ENCODE data around the gene CCDC159. TPM values are rescaled to one million over a fixed set of nuclear protein-coding genes. Genes with fewer than 3 reads are reported as not detected.
A peak's percentile ranks its signal among the peaks of the same experiment; 100 is the strongest.

The CCDC159 gene
- total RNA-seq, 2 experiments from 2014 or later = 35.5 to 42.4 TPM

- Mint-ChIP-seq H3K4me3 (peak overlapping the region; percentile 93), H3K4me1 (ENCODE audit: low read depth) (peaks cover 41% of the 10 kb centered on the region), H3K27ac (peak overlapping the region; percentile 92), H3K36me3 (ENCODE audit: low read depth) (peaks cover 9% of the 10 kb centered on the region), H3K27me3 (peaks cover 25% of the 10 kb centered on the region), H3K9me3 (no peaks in the 10 kb centered on the region)
- Histone ChIP-seq H3K36me3 (ENCODE audit: insufficient read depth, low read length) (peaks cover 14% of the 10 kb centered on the region), H3K4me1 (ENCODE audit: insufficient read depth, low read length) (peaks cover 70% of the 10 kb centered on the region), H3K27me3 (ENCODE audit: control insufficient read depth in 1 of 2, insufficient read depth in 2 of 2, low read length in 2 of 2) (peaks cover 21% of the 10 kb centered on the region in 2 experiments), H3K4me3 (ENCODE audit: low read length) (peak overlapping the region; percentile 69), H3K27ac (ENCODE audit: low read depth in 1 of 2, low read length in 2 of 2) (peak overlapping the region; percentile 88 to 92), H3K9me3 (ENCODE audit: control insufficient read depth in 1 of 2, insufficient read depth in 1 of 2, low read length in 2 of 2) (peaks cover 0 to 8% of the 10 kb centered on the region in 2 experiments)
- peak; percentile 78 for TF ChIP-seq CTCF (IDR thresholded peaks at IDR 0.05)
- peak; percentile 95 to 99 (median 97) for DNase-seq
- POLR2A ChIA-PET = interaction anchor here (0.6 to 2.1 kb wide), 17 partner anchors 10 to 1411 kb away, joined by 3 to 29 read pairs (median 4); partner anchors contain the start of genes CCDC159, DHPS, ECSIT and ELOF1
- peak; percentile 86 for ATAC-seq (ENCODE audit: poor library complexity)
- intact Hi-C loops (cut with DNase I, micrococcal nuclease) = loop anchor here (1.0 to 5.0 kb wide), 8 partner anchors 34 to 206 kb away; partner anchors contain the start of genes ODAD3 (in 2 of the 2), PRKCSH (in 2 of the 2), CCDC159 (in 1 of the 2) and TMEM205 (in 1 of the 2)
- CTCF ChIA-PET = interaction anchor here (0.6 to 4.7 kb wide), 27 partner anchors 10 to 178 kb away, joined by 3 to 38 read pairs (median 5); partner anchors contain the start of genes CCDC159, ECSIT, ELAVL3 and ELOF1
Observed at GRCh38 chr19:11380653-11381537, 34.6 kb downstream of the CCDC159 start.

GRCh38 chr19:11382898-11383705 lies 36.8 kb downstream of the CCDC159 start:
- H3K4me3 ChIP-seq (ENCODE audit: low read length) = peak overlapping the region; percentile 40
- peak overlapping the region; percentile 33 for H3K27ac Mint-ChIP-seq
- TF ChIP-seq CTCF (IDR thresholded peaks at IDR 0.05) = no peak
- intact Hi-C loops (cut with DNase I, micrococcal nuclease) = loop anchor here in 1 of 2 experiments (2.0 to 5.0 kb wide), 3 partner anchors 24 to 204 kb away; partner anchors contain the start of gene ZNF653
- peaks cover 4% of the 10 kb centered on the region for H3K36me3 Mint-ChIP-seq (ENCODE audit: low read depth)
- ATAC-seq (ENCODE audit: poor library complexity) (no peak), DNase-seq (peak in 11 of 14 experiments; percentile 6 to 66 (median 30))
- POLR2A ChIA-PET = interaction anchor here (1.4 to 1.8 kb wide), 3 partner anchors 8 to 52 kb away, joined by 3 to 25 read pairs (median 9); partner anchors contain the start of genes ODAD3, PRKCSH and SWSAP1
- CTCF ChIA-PET = interaction anchor here (1.1 to 4.7 kb wide), 6 partner anchors 37 to 100 kb away, joined by 3 to 28 read pairs (median 5); partner anchors contain the start of genes CCDC159, ODAD3, PRKCSH and TMEM205
- peaks cover 6% of the 10 kb centered on the region for H3K36me3 ChIP-seq (ENCODE audit: insufficient read depth, low read length)
- H3K9me3 Mint-ChIP-seq = no peaks in the 10 kb centered on the region
- H3K4me1 Mint-ChIP-seq (ENCODE audit: low read depth) = peaks cover 37% of the 10 kb centered on the region
- no peak overlapping the region for H3K27ac ChIP-seq (ENCODE audit: low read depth in 1 of 2, low read length in 2 of 2)
- peaks cover 25% of the 10 kb centered on the region for H3K27me3 Mint-ChIP-seq
- H3K4me3 Mint-ChIP-seq = peak overlapping the region; percentile 56
- H3K4me1 ChIP-seq (ENCODE audit: insufficient read depth, low read length) = peaks cover 53% of the 10 kb centered on the region
- H3K9me3 ChIP-seq (ENCODE audit: control insufficient read depth in 1 of 2, insufficient read depth in 1 of 2, low read length in 2 of 2) = peaks cover 0 to 8% of the 10 kb centered on the region in 2 experiments
- H3K27me3 ChIP-seq (ENCODE audit: control insufficient read depth in 1 of 2, insufficient read depth in 2 of 2, low read length in 2 of 2) = peaks cover 21% of the 10 kb centered on the region in 2 experiments

GRCh38 chr19:11383706-11384048 lies 37.4 kb downstream of the CCDC159 start:
- H3K36me3 ChIP-seq (ENCODE audit: insufficient read depth, low read length) = peaks cover 1% of the 10 kb centered on the region
- no peak overlapping the region for H3K4me3 ChIP-seq (ENCODE audit: low read length)
- DNase-seq (no peak), ATAC-seq (ENCODE audit: poor library complexity) (no peak)
- intact Hi-C loops (cut with DNase I, micrococcal nuclease) = loop anchor here in 1 of 2 experiments (2.0 to 5.0 kb wide), 3 partner anchors 23 to 204 kb away; partner anchors contain the start of gene ZNF653
- Mint-ChIP-seq H3K4me3 (no peak overlapping the region), H3K4me1 (ENCODE audit: low read depth) (peaks cover 37% of the 10 kb centered on the region), H3K9me3 (no peaks in the 10 kb centered on the region), H3K36me3 (ENCODE audit: low read depth) (peaks cover 4% of the 10 kb centered on the region), H3K27ac (no peak overlapping the region), H3K27me3 (peaks cover 25% of the 10 kb centered on the region)
- ChIA-PET POLR2A (interaction anchor here (1.4 to 1.8 kb wide), 3 partner anchors 9 to 51 kb away, joined by 3 to 25 read pairs (median 9); partner anchors contain the start of genes ODAD3, PRKCSH and SWSAP1), CTCF (interaction anchor here (4.7 kb wide), 1 partner anchor 99 kb away, joined by 28 read pairs; no protein-coding TSS in a partner anchor)
- H3K9me3 ChIP-seq (ENCODE audit: control insufficient read depth in 1 of 2, insufficient read depth in 1 of 2, low read length in 2 of 2) = peaks cover 0 to 8% of the 10 kb centered on the region in 2 experiments
- no peak for TF ChIP-seq CTCF (IDR thresholded peaks at IDR 0.05)
- H3K4me1 ChIP-seq (ENCODE audit: insufficient read depth, low read length) = peaks cover 51% of the 10 kb centered on the region
- H3K27ac ChIP-seq (ENCODE audit: low read depth in 1 of 2, low read length in 2 of 2) = no peak overlapping the region
- H3K27me3 ChIP-seq (ENCODE audit: control insufficient read depth in 1 of 2, insufficient read depth in 2 of 2, low read length in 2 of 2) = peaks cover 21% of the 10 kb centered on the region in 2 experiments
